ENCODE data around the gene ELFN1.

The ELFN1 gene

GRCh38 chr7:1698951-1699350 lies 28.9 kb downstream of the ELFN1 start:
- Histone ChIP-seq H3K9me3 (ENCODE audit: control insufficient read depth, insufficient read depth, low read length) (peaks cover 6% of the 10 kb centered on the region; the same call in 1 of the 2 replicates), H3K27me3 (ENCODE audit: control insufficient read depth, insufficient read depth, low read length) (peaks cover 4% of the 10 kb centered on the region), H3K4me3 (ENCODE audit: low read depth, low read length) (no peak overlapping the region), H3K36me3 (ENCODE audit: control insufficient read depth, insufficient read depth, low read length) (no peaks in the 10 kb centered on the region), H3K4me1 (ENCODE audit: control insufficient read depth, insufficient read depth, low read length) (peaks cover 5% of the 10 kb centered on the region; the same call in 1 of the 2 replicates), H3K9ac (ENCODE audit: low read depth, low read length) (no peak overlapping the region), H3K27ac (ENCODE audit: low read depth, low read length) (no peak overlapping the region)

GRCh38 chr7:1700086-1700485 lies 30.0 kb downstream of the ELFN1 start:
- Histone ChIP-seq H3K27ac (ENCODE audit: low read depth, low read length) (no peak overlapping the region), H3K36me3 (ENCODE audit: control insufficient read depth, insufficient read depth, low read length) (no peaks in the 10 kb centered on the region), H3K9me3 (ENCODE audit: control insufficient read depth, insufficient read depth, low read length) (peaks cover 6% of the 10 kb centered on the region; the same call in 1 of the 2 replicates), H3K4me3 (ENCODE audit: low read depth, low read length) (no peak overlapping the region), H3K27me3 (ENCODE audit: control insufficient read depth, insufficient read depth, low read length) (peaks cover 12% of the 10 kb centered on the region), H3K4me1 (ENCODE audit: control insufficient read depth, insufficient read depth, low read length) (peaks cover 16% of the 10 kb centered on the region), H3K9ac (ENCODE audit: low read depth, low read length) (no peak overlapping the region)

GRCh38 chr7:1700536-1701333 lies 30.7 kb downstream of the ELFN1 start:
- Histone ChIP-seq H3K27ac (ENCODE audit: low read depth, low read length) (no peak overlapping the region), H3K9ac (ENCODE audit: low read depth, low read length) (no peak overlapping the region), H3K27me3 (ENCODE audit: control insufficient read depth, insufficient read depth, low read length) (peaks cover 12% of the 10 kb centered on the region), H3K4me3 (ENCODE audit: low read depth, low read length) (no peak overlapping the region), H3K9me3 (ENCODE audit: control insufficient read depth, insufficient read depth, low read length) (peaks cover 6% of the 10 kb centered on the region; the same call in 1 of the 2 replicates), H3K4me1 (ENCODE audit: control insufficient read depth, insufficient read depth, low read length) (peaks cover 21% of the 10 kb centered on the region), H3K36me3 (ENCODE audit: control insufficient read depth, insufficient read depth, low read length) (no peaks in the 10 kb centered on the region)

- no peak overlapping the region for H3K27ac ChIP-seq (ENCODE audit: low read depth, low read length)
These were observed 32.6 kb downstream of the ELFN1 start for GRCh38 chr7:1702652-1703051.

GRCh38 chr7:1703441-1703840 lies 33.4 kb downstream of the ELFN1 start:
- Histone ChIP-seq H3K9ac (ENCODE audit: low read depth, low read length) (no peak overlapping the region), H3K27me3 (ENCODE audit: control insufficient read depth, insufficient read depth, low read length) (peaks cover 12% of the 10 kb centered on the region), H3K9me3 (ENCODE audit: control insufficient read depth, insufficient read depth, low read length) (peaks cover 6% of the 10 kb centered on the region; the same call in 1 of the 2 replicates), H3K36me3 (ENCODE audit: control insufficient read depth, insufficient read depth, low read length) (no peaks in the 10 kb centered on the region), H3K4me1 (ENCODE audit: control insufficient read depth, insufficient read depth, low read length) (peaks cover 21% of the 10 kb centered on the region), H3K4me3 (ENCODE audit: low read depth, low read length) (no peak overlapping the region), H3K27ac (ENCODE audit: low read depth, low read length) (no peak overlapping the region)

More at GRCh38 chr7:1702652-1703051, 32.6 kb downstream of the ELFN1 start:
- Histone ChIP-seq H3K4me3 (ENCODE audit: low read depth, low read length) (no peak overlapping the region), H3K9ac (ENCODE audit: low read depth, low read length) (no peak overlapping the region), H3K36me3 (ENCODE audit: control insufficient read depth, insufficient read depth, low read length) (no peaks in the 10 kb centered on the region), H3K9me3 (ENCODE audit: control insufficient read depth, insufficient read depth, low read length) (peaks cover 6% of the 10 kb centered on the region; the same call in 1 of the 2 replicates), H3K4me1 (ENCODE audit: control insufficient read depth, insufficient read depth, low read length) (peaks cover 21% of the 10 kb centered on the region), H3K27me3 (ENCODE audit: control insufficient read depth, insufficient read depth, low read length) (peaks cover 12% of the 10 kb centered on the region)

GRCh38 chr7:1703871-1704810 lies 34.1 kb downstream of the ELFN1 start:
- H3K27ac ChIP-seq (ENCODE audit: low read depth, low read length): no peak overlapping the region
- H3K9ac ChIP-seq (ENCODE audit: low read depth, low read length): no peak overlapping the region
- H3K9me3 ChIP-seq (ENCODE audit: control insufficient read depth, insufficient read depth, low read length): peaks cover 7% of the 10 kb centered on the region; the same call in 1 of the 2 replicates
- H3K36me3 ChIP-seq (ENCODE audit: control insufficient read depth, insufficient read depth, low read length): no peaks in the 10 kb centered on the region
- peaks cover 21% of the 10 kb centered on the region for H3K4me1 ChIP-seq (ENCODE audit: control insufficient read depth, insufficient read depth, low read length)
- H3K4me3 ChIP-seq (ENCODE audit: low read depth, low read length): no peak overlapping the region
- H3K27me3 ChIP-seq (ENCODE audit: control insufficient read depth, insufficient read depth, low read length): peaks cover 12% of the 10 kb centered on the region

- H3K9ac ChIP-seq (ENCODE audit: low read depth, low read length): no peak overlapping the region
- H3K36me3 ChIP-seq (ENCODE audit: control insufficient read depth, insufficient read depth, low read length): no peaks in the 10 kb centered on the region
These were observed 35.0 kb downstream of the ELFN1 start for GRCh38 chr7:1704811-1705738.

GRCh38 chr7:1705856-1706255 lies 35.8 kb downstream of the ELFN1 start:
- H3K27me3 ChIP-seq (ENCODE audit: control insufficient read depth, insufficient read depth, low read length): peaks cover 12% of the 10 kb centered on the region
- H3K36me3 ChIP-seq (ENCODE audit: control insufficient read depth, insufficient read depth, low read length): no peaks in the 10 kb centered on the region
- H3K9ac ChIP-seq (ENCODE audit: low read depth, low read length): no peak overlapping the region
- no peak overlapping the region for H3K4me3 ChIP-seq (ENCODE audit: low read depth, low read length)
- H3K27ac ChIP-seq (ENCODE audit: low read depth, low read length): no peak overlapping the region
- H3K9me3 ChIP-seq (ENCODE audit: control insufficient read depth, insufficient read depth, low read length): peaks cover 16% of the 10 kb centered on the region
- H3K4me1 ChIP-seq (ENCODE audit: control insufficient read depth, insufficient read depth, low read length): peaks cover 21% of the 10 kb centered on the region

More at GRCh38 chr7:1704811-1705738, 35.0 kb downstream of the ELFN1 start:
- Histone ChIP-seq H3K4me1 (ENCODE audit: control insufficient read depth, insufficient read depth, low read length) (peaks cover 21% of the 10 kb centered on the region), H3K9me3 (ENCODE audit: control insufficient read depth, insufficient read depth, low read length) (peaks cover 16% of the 10 kb centered on the region), H3K27ac (ENCODE audit: low read depth, low read length) (no peak overlapping the region), H3K4me3 (ENCODE audit: low read depth, low read length) (no peak overlapping the region), H3K27me3 (ENCODE audit: control insufficient read depth, insufficient read depth, low read length) (peaks cover 12% of the 10 kb centered on the region)

- H3K36me3 ChIP-seq (ENCODE audit: control insufficient read depth, insufficient read depth, low read length): no peaks in the 10 kb centered on the region
- H3K27me3 ChIP-seq (ENCODE audit: control insufficient read depth, insufficient read depth, low read length): peaks cover 12% of the 10 kb centered on the region
- H3K9me3 ChIP-seq (ENCODE audit: control insufficient read depth, insufficient read depth, low read length): peaks cover 14% of the 10 kb centered on the region
- H3K9ac ChIP-seq (ENCODE audit: low read depth, low read length): no peak overlapping the region
- peaks cover 21% of the 10 kb centered on the region for H3K4me1 ChIP-seq (ENCODE audit: control insufficient read depth, insufficient read depth, low read length)
- H3K4me3 ChIP-seq (ENCODE audit: low read depth, low read length): no peak overlapping the region
- no peak overlapping the region for H3K27ac ChIP-seq (ENCODE audit: low read depth, low read length)
These were observed 36.3 kb downstream of the ELFN1 start for GRCh38 chr7:1706381-1706720.
